Measurements from ENCODE around the gene RANBP9.

RANBP9 gene

DNA sequence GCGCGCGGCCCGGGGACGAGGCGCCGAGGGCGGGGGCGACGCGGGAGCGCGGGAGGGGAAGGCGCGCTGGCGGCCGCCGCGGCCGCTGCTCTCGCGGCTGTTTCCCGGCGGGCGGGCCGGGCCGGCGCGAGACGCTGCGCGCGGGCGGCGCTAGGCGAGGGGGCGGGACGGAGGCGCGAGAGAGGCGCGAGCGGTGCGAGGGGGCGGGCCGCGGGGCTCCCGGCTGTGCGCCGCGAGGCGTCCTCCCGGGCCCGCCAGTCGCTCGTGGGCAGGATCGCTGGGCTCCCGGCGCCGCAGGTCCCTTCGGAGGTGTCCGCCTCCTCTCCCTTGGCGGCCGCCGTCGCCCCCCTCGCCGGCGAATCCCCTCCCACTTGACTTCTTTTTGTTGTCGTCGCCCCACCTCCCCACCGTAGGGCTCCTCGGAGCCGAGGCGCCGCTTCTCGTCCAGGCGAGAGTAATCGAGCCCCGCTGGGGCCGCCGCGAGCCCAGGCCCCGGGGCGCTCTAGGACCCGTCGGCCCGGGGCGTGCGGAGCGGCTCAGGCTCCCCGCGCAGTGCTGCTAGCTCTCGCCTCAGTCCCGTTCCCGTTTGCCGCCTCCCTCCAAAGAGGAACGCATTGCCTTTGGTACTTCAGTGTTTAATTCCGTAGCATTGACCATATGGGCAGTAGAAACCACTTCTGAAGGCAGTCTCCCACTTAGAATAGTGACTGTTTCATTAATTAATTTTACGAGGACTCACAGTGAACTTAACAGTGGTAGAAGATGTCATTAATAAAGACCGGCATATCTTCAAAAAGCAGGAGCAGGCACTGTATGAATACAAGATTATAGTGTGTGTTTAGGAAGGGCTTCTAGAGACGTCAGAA lies at the start of gene RANBP9:
Gene RANBP9, minus strand, starts transcription at position 103 of the 866 bp plus-strand sequence. CDS start 330 bp downstream, outside the sequence.
- DNase-seq: peak; percentile 98

DNA sequence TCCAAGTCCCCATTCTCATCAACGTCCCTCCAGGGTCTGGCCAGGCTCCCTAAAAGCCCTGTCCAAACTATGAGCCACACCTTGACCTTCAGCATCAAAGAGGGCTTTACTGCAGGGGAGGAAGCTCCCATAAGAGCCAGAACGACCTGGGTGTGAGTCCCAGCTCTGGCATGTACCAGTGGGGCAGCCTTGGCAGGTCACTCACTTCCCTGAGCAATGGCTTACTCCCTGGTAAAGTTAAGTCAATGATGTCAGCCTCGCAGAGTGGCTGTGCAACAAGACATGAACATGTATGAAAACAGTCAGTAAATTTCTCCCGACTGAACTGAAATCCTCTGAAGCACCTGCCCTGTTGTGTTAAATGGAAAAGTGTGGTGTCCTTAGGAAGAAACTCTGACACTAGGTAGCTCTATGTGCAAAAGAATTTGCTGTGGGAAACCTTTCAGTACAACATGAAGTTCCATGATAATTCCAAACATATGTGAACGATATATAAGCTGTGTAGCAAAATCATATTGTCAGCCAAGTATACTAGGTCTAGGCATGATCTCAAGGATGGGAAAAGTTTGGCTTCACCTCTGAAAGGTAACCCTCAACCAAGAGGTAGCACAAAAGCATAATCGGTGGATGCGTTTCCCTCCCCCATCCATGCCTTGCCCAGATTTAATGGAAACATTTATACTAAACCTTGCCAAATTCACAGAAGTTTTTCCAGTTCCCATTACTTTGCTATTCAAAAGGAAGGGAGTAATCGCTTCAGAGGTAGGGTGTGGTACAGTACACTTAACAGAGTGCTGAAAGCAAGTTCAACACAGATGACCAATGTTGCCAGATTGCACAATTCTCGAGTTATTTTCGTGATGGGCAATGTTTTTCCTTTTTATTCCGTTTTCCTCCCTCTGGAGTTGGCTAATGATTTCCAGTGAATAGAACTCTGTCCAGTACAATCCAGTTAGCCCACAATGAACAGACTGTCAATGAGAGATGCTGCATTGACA lies 49.0 kb upstream of the RANBP9 start:
- DNase-seq: no peak

DNA sequence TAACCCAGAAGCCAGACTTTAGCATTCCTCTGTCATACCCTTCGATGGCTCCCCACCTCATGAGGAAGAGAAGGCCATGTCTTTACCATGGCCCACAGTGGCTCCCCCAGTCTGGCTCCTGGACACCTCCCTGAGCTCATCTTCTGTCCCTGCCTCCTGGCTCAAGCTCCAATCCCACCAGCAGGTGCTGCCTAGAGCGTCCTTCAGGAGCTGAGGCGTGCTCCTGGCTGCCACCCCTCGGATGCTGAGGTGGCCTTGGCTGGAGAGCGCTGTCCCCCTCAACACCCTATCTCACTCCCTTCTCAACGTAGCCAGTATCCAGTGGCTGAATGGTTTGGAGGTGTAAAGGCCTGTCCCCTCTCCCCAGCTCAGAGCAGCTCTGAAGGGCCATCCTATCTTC lies 47.4 kb upstream of the RANBP9 start:
- no peak for DNase-seq

DNA sequence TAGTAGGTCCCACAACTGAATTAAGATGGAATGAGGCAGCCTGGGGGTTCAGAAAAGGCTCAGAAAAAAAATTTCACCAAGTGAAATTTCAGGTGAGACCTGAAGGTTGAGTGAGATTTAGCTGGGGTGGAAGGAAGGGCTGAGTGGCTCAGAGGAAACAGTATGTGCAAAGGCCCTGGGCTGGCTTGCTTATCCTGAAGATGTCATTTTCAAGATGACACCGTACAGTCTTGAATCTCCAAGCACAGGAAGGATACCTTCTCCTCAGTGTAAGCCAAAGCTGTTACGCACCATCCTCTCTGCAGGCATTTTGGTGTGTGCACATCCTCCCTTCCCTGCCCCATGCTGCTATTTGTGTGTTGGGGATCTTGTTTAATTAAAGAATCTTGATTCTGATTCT lies 43.0 kb upstream of the RANBP9 start:
- no peak for DNase-seq

DNA sequence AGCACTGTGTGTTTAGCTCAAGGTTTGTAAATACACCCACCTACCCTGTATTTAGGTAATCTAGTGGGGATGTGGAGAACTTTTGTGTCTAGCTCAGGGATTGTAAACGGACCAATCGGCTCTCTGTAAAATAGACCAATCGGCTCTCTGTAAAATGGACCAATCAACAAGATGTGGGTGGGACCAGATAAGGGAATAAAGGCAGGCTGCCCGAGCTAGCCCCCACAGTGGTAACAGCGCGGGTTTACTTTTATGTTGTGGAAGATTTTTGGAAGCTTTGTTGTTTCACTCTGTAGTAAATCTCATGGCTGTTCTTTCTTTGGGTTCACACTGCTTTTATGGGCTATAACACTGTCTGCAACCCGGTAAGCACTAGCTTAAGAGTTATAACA lies 32.1 kb upstream of the RANBP9 start:
- DNase-seq: no peak

DNA sequence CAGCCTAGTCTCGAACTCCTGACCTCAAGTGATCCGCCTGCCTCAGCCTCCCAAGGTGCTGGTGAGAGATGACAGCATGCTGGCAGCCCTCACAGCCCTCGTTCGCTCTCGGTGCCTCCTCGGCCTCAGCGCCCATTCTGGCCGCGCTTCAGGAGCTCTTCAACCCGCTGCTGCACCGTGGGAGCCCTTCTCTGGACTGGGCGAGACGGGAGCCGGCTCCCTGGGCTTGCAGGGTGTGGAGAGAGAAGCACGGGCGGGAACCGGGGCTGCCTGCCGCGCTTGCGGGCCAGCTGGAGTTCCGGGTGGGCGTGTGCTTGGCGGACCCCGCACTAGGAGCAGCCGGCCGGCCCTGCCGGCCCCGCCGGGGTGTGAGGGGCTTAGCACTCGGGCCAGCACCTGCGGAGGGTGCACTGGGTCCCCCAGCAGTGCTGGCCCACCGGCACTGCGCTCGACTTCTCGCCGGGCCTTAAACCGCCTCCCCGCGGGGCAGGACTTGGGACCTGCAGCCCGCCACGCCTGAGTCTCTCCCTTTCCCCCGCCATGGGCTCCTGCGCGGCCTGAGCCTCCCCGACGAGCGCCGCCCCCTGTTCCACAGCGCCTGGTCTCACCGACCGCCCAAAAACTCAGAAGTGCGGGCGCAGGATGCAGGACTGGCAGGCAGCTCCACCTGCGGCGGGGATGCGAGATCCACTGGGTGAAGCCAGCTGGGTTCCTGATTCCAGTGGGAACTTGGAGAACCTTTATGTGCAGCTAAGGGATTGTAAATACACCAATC lies 31.5 kb upstream of the RANBP9 start:
- DNase-seq: no peak

DNA sequence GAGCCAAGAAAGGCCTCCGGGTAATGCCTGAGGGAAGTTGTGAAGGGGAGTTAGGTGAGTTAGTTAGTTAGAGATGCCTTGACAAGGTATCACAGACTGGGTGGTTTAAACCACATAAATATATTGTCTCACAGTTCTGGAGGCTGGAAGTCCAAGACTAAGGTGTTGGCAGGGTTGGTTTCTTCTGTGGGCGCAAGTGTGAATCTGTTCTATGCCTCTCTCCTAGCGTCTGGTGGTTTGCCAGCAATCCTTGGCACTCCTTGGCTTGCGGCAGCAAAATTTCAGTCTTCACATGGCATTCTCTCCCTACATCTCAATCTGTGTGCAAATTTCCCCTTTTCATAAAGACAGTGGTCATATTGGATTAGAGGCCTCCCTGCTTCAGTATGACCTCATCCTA lies 29.7 kb upstream of the RANBP9 start:
- DNase-seq: no peak

DNA sequence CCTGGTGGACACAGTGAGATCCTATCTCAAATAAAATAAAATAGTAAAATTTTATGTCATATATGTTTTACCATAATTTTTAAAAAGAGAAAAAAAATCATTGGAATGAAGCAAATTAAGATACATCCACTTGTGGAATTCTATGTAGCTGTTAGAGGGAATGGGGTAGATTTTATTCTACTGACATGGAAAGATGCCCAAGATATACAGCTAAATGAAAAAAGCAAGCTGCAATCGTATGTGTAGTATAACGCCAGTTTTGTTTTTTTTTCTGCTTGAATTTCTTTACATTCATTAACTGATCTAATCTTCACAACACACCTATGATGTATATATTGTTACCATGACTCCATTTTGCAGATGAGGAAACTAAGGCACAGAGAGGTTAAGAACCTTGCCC lies 23.4 kb upstream of the RANBP9 start:
- DNase-seq: no peak

DNA sequence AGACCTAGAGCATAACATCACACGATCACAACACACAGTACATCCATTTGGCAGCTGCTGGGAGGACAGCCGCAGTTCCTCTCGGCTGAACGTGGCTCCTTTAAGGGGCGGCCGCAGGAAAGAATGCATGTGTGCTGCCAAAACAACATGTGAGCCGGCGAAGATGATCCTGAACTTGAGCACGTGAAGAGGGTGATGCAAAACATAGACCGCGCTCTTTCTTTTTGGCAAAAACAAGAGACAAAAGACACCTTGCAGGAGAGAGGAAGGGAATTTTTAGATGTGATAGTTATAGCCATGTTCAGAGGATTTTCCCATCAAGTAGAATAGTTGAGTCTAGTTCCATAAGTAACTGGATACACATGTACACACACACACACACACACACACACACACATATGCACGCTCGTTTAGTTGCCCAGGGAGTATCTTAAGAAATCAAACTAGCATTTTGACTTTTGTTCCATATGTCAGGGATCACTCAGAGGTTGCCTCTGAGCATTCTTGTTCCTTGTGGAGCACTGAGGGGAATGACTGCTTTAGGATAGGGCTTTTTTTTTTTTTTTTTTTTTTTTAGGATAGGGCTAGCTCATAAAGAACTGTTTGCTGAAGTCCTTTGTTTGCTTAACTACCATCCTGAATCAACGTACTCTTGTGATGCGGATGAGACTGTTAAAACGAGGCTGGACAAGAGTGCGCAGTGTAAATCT lies 21.7 kb upstream of the RANBP9 start:
- DNase-seq: no peak

DNA sequence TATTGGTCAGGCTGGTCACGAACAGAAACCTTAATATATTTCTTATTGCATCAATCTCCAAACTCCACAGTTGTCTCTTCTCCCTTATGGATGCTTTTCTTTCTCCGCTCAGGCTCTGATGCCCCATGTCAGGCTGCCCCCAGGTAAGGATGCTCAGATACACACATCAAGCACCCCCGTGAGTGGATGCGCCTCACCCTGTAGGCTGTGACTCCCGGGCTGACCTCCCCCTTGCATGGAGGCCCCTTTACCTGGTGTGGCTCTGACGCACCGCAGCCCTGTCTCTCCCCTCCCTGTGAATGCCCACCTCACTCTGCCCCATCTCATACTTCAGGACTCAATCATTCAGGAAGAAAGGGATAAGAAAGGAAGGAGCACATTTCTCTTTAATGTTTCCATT lies 19.1 kb upstream of the RANBP9 start:
- DNase-seq: no peak

DNA sequence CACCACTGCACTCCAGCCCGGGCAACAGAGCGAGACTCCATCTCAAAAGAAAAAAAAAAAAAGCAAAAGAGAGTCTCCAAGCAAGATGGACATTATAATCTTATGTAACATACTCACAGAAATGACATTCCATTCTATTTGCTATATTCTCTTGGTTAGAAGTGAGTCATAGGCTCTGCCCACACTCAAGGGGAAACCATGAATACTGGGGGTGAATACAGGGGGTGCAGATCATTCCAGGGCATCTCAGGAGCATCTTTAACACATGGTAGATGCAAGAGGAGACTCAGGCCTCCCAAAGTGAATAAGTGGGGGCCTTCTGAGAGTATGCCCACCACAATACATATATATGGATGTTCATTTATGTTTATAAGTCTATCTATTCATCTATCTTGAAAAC lies 18.3 kb upstream of the RANBP9 start:
- no peak for DNase-seq

DNA sequence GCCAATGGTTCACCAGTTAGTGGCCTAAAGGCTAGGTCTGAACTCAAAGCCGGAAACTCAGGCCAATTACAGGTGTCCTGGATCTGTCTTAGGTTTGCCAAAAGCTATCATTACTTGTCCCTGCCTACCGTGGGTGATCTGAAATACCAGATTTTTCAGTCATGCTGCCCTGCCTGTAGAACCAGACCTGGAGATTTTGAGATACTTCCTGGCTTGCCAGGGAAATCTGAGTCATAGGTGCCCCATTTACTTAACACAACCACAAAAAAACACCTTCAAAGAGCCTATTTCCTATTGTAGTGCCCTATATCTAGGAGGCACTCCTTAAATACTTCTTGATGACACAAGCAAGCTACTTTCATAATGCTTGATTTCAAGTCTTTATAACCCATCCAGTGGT lies 13.9 kb upstream of the RANBP9 start:
- no peak for DNase-seq

DNA sequence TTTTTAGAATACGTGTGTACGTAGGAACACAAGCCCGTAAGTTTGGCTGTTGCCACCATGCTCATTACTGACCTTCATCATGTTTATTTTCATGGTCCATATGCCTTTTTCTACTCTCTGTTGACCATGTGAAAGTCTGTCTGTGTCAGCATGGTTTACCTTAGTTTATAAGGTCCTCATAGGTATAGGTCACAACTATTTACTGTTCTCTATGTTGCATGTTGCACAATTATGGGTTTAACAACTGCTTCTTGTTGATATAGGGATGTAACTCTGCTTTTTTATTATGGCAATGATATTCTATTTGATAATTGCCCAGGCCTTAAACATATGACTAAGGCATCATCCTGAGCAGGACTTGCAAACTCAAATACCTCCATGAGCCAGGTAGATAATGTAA lies 13.4 kb upstream of the RANBP9 start:
- DNase-seq: no peak

DNA sequence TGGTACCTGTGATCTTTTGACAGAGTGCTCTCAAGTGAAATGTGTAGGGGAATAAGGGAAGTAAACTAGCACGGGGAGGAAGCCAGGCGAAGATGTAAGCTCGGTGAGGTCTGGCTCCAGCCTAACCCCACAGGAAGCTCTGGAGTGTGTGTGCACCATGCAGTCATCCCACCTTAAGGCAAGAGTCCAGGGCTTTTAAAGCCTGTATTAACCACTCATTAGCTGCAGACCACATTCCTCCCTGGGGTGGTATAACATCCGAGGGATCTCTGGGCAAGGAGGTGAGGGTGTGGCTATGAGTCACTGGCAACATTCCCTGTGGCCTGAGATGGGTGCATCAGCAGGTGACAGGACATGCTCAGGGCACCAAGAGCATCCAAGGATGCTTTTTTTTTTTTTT lies 12.5 kb upstream of the RANBP9 start:
- DNase-seq: no peak

DNA sequence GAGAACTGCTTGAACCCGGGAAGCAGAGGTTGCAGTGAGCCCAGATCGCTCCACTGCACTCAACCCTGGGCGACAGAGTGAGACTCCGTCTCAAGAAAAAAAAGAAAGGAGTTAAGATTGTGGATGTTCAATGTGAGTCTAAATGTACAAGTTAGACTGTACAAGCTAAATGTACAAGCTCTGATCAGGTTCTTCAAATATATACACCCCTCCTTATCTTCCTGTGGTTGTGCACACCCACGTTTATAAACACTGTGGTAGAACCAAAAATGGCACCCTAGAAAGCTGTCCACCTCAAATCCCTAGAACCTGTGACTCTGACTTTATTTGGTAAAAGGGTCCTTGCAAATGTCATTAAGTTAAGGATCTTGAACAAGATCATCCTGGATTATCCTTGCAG lies 11.2 kb upstream of the RANBP9 start:
- no peak for DNase-seq

DNA sequence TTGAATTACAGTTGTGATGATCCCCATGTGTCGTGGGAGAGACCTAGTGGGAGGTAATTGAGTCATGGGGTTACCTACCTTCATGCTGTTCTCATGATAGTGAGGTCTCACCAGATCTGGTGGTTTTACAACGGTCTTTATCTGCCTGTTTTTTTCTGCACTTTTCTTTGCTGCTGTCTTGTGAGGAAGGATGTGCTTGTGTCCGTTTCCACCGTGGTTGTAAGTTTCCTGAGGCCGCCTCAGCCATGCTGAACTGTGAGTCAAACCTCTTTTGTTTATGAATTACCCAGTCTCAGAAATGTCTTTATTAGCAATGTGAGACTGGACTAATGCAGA lies 6.5 kb upstream of the RANBP9 start:
- DNase-seq: no peak

DNA sequence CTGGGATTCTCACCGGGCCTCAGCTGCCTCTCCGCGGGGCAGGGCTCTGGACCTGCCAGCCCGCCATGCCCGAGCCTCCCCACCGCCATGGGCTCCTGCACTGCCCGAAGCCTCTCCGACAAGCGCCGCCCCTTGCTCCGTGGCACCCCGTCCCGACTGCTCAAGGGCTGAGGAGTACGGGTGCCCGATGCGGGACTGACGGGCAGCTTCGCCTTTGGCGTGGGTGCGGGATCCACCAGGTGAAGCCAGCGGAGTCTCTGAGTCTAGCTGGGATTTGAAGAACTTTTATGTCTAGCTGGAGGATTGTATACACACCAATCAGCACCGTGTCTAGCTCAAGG lies 5.3 kb upstream of the RANBP9 start:
- DNase-seq: no peak

DNA sequence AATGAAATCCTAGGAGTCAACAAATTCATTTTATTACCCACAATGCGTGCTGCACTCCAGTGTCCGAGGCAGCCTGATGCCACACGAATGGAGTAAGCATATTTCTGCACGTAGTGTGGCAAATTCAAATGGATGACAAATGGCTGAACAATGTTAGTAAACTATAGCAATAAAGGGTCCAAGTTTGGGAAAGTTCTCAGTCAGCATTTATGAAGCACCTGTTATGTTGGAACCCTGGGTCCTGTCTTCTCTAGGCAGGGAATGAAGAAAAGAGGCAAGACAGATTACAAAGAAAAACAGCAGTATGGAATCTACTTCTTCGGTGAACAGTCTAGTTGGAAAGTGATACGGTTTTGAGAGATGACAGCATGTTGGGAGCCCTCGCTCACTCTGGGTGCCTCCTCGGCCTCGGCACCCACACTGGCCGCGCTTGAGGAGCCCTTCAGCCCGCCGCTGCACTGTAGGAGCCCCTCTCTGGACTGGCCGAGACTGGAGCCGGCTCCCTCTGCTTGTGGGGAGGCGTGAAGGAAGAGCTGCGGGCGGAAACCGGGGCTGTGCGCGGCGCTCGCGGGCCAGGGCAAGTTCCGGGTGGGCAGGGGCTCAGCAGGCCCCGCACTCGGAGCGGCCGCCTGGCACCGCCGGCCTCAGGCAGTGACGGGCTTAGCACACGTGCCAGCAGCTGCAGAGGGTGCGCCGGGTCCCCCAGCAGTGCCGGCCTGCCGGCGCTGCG lies 4.8 kb upstream of the RANBP9 start:
- DNase-seq: no peak

DNA sequence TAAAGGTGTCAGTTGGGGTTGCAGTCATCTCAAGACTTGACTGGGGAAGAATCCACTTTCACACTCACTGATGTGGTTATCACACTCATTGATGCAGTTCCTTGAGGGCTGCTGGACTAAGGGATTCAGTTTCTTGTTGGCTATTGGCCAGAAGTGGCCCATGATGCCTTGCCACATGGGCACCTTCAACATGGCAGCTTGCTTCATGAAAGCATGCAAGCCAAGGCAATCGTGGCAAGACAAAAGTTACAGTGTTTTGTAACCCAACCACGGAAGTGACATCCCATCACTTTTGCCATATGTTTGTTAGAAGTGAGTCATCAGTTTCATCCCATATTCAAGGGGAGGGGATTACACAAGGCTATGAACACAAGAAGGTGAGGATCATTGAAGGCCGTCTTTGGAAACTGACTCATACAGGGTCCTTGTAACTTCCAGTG lies 3.8 kb upstream of the RANBP9 start:
- no peak for DNase-seq

DNA sequence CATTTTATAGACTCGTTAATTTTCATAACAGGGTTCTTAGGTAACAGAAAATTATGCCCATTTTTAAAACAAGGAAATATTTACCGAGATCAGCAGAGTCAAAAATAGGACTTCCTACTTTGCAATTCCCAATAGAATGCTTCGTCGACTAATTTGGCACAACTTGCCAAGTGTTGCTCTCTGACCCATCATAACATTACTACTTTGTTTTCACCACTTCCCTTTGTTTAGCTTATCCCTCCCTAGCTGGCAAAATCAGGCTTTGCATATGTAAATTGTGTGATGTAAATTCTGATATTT lies 914 bp upstream of the RANBP9 start:
- DNase-seq: no peak

DNA sequence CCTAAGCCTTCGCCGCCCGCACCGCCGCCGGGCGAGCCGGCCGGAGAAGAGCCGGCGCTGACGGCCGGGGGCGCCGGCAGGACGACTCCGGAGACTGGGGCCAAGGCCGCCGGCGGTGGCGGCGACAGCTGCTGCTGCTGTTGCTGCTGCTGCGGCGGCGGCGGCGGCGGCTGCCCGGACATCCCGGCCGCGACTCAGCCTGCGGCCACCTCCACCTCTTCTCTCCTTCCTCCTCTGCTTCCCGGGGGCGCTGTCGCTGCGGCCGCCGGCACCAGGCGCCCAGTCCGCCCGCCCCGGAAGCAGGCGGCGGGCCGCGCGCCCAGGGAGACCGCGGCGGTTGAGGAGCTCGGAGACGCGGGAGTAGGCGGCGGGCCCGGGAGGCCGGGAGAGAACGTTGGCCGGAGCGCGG lies 307 bp downstream of the RANBP9 start:
- no peak for DNase-seq
